Ishikawa (cell line): ENCODE data around the gene TECTA.

ENCODE experiments used
- CEBPB ChIP-seq: IDR thresholded peaks from 2 replicates; pipeline ENCODE4 v1.6.1; 2012
- EGR1 ChIP-seq: IDR thresholded peaks from 2 replicates; pipeline ENCODE4 v1.6.1; 2012
- EP300 ChIP-seq: IDR thresholded peaks from 2 replicates; pipeline ENCODE4 v1.6.1; 2012; ENCODE audit warnings: borderline replicate concordance
- RAD21 ChIP-seq: IDR thresholded peaks from 2 replicates; pipeline ENCODE4 v1.6.1; 2012; ENCODE audit warnings: low read depth
- REST ChIP-seq: IDR thresholded peaks from 2 replicates; pipeline ENCODE4 v1.6.1; 2012; ENCODE audit warnings: low read depth, mild to moderate bottlenecking
- TAF1 ChIP-seq: IDR thresholded peaks from 2 replicates; pipeline ENCODE4 v1.6.1; 2012; ENCODE audit warnings: low read depth, mild to moderate bottlenecking
- YY1 ChIP-seq: IDR thresholded peaks from 2 replicates; pipeline ENCODE4 v1.6.1; 2012; ENCODE audit warnings: low read depth

GRCh38 chr11:121058941-121059340 lies 42.1 kb upstream of the TECTA start:
- TF ChIP-seq YY1 (no peak), EP300 (no peak), RAD21 (no peak), EGR1 (no peak), CEBPB (no peak), TAF1 (no peak), REST (no peak)
